GM04504 (cell line): ENCODE data around the gene MGLL.

Source experiments
- DNase-seq: peaks from one replicate; pipeline ENCODE4 v3.0.0-alpha.2; 2012; ENCODE audit warnings: low read depth

Gene MGLL

DNA sequence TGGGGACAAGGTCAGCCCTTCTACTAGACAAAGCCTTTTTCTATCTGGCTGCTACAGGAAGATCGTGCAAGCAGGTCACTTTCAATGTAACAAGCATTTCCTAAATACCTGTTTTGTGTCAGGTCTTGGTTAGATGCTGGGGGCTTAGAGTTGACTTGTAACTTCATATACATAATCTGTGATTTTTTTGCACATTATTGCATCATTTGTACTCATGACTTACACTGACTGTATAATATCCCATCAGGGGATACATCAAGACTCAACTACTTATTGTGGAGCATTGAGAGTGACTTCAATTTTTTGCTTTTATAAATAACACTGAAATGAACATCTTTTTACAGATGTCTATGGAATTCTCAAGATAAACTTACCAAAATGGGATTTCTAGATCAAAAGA, 80.6 kb downstream of the MGLL start:
- no peak for DNase-seq

DNA sequence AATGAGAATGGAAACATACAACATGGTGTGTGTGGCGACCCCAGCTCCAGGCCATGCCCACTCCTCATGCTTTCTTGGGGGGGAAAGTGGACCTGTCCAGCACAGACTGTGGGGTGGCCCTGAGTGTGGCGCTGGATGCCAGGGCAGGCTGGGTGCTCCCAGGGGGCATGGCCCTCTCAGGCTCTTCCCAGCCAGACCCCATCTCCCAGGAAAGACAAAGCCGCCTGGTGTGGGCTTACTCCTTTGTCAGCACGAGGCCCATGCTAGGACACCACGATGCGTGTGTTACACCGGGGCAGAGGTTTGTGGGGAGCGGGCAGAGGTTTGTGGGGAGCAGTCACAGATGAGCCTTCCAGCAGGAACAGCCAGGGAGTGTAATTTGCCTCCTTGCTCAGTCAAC, 81.1 kb downstream of the MGLL start:
- DNase-seq = no peak

DNA sequence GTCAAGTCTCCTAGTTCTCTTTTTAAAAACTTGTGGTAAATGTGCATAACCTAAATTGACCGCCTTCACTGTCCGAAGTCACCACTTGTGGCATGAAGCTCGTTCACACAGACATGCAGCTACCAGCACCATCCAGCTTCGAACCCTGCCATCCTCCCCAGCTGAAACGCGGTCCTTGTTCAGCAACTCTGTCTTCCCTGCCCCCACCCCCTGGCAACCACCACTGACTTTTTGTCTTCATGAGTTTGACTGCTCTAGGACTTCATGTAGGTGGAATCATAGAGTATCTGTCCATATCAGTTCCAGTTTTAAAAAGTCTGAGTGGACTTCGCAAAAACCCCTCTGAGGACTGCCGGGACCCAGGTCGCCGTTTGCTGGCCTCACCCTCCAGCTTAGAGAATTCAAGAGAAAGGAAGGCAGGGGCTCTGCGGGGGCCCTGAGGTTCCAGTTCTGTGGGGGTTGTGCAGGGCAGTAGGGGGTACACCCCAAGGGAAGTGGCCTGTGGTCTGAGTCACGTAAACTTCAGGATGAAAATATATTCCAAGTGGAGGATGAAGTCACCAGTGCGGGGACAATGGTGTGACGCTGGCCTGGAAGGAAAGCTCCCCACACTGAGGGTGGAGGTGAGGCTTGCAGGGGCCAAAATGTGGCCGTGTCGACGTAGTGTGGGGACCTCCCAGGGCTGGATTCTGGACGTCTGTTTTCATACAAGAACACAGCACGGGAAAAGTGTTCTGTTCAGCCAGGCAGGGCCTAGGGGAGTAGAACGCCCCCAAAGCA, 82.0 kb downstream of the MGLL start:
- no peak for DNase-seq

DNA sequence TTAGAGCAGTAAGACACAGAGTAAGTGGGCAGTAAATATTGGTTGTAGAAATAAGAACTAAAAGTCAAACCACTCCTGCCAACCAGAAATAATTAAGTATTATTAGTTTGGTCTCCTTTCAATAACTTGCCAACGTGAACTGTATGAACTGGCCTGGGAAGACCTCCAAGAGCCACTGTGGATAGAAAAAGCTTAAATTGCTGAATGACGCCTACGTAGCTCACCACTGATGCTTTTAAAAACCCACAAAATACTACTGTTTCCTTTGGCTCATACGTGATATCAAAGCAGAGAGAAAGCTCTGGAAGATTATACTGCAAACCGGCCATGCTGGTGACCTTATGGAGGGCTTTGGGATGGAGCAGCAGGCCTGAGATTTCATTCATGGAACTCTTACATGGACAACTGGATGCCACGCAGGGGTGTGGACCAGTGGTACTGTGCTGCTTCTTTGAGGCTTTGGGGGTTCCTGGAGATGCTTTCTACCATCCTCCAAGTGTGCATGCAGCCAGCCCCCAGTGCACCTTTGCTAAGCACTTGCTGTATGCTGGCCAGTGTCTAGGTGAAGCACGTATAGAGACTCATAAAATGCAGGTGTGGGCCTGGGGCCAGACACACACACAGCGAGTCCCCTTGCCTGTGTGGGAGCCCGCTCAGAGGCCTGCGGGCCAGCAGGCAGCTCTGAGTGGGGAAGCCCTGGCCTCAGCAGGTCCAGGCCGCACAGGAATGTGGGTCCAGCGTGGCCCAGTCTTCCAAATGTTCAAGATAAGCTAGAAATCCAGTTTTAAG, 82.8 kb downstream of the MGLL start:
- no peak for DNase-seq

DNA sequence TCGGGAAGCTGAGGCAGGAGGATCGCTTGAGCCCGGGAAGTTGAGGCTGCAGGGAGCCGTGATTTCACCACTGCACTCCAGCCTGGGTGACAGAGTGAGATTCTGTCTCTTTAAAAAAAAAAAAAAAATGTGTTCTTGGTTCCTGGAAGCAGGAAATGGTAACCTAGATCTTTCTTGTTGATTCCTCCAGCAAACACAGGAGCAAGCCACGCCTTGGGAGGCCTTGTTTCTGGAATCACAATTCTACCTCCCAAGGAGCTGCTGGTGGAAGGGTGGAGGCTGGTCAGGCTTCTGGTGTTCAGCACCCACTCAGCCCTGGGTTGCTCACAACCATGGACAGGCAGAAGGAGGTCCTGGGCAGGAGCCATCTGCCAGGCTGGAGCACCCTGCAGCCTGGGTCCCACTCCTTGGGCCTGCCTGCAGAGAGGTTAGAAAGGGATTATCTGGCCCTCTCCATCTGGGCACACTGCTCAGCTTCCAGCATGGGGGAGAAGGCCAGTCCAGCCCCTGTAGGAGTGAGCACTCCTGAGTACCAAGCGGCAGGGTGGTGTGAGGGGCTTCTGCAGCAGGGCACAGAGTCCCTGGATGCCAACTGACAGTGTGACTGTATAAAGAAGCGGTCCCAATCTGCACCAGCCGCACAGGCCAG, 84.0 kb downstream of the MGLL start:
- no peak for DNase-seq

DNA sequence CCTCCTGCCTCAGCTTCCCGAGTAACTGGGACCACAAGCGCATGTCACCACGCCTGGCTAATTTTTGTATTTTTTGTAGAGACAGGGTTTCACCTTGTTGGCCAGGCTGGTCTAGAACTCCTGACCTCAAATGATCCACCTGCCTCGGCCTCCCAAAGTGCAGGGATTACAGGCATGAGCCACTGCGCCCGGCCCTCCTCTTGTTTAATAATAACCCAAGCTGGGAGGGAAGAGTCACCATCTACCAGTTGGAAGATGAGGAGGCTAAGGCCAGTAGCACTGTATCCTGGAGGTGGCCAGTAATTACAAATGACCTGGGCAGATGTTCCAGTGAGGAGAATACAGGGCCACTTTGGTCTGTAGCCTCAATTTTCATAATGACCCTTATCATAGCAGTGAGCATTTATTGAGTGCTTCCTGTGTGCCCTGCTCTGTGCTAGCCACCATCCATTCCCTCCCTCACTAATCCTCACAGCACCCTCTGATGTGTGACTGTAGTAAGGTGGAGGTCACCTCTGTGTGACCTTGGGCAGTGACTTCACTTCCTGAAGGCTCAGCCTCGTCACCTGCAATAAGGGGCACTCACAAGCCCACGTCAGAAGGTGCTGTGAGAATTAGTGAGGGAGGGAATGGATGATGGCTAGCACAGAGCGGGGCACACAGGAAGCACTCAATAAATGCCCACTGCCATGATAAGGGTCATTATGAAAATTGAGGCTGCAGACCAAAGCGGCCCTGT, 85.3 kb downstream of the MGLL start:
- DNase-seq = no peak

DNA sequence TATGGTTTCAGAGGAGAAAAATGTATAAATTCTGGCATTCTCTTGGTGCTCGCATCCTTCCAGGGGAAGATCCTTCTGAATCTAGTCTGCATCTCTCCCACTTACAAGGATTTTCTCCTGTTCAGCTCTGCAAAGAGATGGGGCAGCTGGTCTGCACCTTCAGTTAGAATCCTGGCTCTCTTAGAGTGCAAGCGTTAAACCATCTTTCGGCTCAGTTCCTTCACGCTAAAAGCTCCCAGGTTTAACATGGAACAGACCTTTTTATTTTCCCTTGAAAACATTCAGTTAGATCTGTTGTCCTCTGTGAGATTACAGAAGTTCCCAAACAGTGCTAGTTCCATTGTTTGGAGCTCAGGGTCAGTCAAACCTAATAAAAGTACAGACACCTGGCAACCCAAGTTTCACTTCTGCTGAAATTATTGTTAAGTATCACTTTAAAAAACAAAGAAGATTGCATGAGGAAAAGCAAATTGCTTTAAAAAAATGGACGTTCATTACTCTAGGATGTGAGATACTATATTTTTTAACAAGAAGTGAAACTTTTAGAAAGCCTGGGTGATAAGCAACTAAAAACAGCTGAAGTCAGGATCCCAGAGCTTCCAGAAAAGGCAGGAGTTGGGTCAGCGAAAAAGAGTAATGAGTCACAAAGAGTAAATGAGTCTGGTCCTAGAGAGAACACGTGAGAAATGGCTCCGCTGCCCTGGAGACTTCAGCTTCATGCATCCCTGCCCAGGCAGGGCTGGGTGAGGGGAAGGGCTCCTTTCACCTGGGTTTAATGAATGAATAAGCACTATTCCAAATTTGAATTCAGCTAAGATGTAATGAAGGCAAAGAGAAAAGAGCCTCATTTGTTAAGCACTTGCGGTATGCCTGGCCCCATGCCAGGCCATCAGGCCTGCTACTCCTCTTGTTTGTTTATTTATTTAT, 86.3 kb downstream of the MGLL start:
- peak; percentile 64 for DNase-seq

DNA sequence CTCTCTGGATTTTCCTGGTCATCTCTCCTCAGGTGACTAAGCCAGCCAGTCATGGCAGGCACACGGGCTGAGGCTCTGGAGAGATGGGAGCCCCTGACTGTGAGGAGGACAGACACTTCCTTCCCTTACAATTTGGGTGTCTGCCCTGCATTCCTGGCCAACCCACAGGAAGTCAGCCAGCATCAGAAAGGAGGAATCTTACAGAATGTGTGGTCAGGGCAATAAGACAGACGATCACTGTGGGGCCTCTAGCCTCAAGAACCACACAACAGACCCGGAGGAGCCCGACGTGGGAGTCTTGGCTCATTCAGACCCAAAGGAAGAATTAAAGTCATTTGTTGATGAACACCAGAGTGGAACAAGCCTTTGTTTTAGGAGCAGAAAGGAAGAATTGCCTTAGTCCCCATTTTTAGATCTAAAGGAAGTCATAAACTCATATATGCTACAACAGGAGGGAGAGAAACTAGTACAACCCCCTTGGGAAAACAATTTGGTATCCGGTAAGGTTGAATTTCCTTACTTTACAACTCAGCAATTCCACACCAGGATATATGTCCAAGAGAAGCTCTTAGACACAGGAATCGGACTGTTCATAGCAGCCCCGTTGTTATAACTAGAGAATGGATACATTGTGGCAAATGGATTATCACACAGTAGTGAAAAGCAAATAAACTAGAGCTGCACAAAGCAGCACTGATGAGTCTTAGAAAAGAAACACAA, 87.4 kb downstream of the MGLL start:
- peak; percentile 95 for DNase-seq

DNA sequence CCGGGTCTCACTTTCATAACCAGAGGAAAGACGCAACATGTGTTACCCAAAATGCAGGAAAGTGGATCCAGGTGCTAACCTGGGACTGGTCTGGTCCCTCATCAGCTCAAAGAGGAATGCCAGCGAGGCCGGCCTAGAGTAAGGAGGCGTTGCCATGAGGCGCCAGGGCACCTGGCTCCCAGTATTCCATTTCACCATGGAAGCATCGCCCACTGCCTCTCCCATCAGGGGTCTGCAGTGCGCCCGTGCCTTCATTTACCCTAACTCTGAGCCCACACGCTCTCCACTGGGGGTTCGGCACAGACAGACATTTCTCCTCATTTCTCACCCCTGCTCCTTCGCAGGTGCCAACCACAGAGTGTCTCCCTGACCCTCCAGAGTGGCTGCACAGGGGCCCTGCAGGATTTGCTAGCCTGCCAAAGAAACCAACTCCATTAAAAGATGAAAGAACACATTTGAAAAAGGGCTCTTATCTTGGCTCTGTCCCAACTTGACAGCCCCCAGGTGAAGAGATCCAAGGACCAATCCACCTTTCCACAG, 88.1 kb downstream of the MGLL start:
- DNase-seq = no peak

DNA sequence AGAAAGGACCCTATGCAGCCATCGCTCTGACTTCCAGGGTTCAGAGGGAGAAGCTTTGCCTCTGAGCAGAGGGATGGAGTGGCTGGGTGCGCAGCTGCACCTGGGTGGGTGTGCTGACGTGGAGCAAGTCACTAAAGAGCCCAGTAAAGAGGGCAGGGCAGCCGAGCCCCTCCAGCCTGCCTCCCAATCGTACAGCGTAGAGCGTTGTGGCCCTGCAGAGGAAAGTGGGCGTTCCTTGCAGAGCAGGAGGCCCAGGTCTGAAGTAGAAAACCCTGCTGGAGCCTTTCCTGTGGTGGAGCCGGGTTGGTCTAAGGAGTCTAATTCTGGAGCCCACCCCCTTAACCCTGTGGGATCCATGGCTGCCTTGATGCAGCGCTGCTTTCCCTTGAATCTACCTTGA, 88.5 kb downstream of the MGLL start:
- no peak for DNase-seq

DNA sequence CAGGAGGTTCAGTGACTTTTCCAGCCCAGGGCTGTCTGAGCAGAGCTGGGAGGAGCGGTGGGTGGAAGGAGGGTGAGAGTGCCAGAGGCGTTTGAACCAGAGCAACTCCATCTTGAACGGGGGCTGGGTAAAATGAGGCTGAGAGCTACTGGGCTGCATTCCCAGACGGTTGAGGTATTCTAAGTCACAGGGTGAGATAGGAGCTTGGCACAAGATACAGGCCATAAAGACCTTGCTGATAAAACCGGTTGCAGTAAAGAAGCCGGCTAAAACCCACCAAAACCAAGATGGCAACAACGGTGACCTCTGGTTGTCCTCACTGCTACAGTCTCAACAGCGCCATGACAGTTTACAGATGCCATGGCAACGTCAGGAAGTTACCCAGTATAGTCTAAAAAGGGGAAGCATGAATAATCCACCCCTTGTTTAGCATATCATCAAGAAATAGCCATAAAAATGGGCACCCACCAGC, 89.4 kb downstream of the MGLL start:
- DNase-seq = no peak

DNA sequence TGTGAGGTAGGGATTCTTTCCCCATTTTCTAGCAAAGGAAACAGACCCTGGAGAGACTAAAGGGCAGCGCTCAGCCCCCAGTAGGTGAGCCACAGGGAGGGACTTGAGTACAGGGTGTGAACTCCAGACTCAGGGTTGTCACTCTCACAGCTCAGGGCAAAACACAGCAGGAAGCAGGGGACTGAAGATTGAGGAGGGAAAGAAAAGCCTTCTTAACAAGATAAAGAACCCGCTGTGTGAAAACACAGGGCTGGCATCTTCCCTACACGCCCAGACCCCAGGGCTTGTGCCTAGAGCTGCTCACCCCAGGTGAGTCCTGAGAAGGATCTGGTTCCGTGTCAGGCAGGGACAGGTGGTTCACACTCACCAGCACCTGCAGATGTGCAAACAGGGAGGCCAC, 90.0 kb downstream of the MGLL start:
- DNase-seq = no peak

DNA sequence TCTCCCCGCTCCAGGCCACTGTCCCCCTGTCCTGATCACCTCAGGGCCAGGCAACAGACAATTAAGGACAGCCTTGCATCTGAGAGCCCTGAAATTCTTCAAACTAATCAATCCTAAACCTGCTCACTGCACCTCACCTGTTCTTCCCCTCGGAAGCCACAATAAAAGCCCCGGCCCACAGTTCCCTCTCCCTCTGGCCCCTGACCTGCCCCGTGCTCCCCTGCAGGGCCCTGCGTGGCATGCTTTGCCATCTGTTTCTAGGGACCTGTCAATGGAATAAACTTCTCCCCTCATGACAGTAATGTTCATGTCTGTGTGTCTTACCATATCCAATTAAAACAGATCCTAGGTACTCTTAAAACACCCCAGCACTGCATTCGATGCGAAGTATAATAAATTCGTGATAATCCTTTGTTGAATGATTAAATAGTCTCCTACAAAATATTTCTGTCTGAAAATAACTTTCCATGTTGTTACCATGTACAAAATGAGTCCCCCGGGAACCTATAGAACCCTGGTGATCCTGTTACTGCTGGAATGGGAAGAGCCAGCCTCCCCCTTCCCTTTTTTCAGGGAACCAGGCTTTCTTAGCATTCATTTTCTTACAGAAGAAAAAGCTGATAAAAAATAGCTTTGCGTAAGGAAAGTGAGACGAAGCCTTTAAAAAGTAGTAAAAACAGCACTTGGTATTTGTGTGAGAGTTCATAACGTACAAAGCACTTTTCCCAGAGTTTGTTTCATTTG, 90.6 kb downstream of the MGLL start:
- no peak for DNase-seq

DNA sequence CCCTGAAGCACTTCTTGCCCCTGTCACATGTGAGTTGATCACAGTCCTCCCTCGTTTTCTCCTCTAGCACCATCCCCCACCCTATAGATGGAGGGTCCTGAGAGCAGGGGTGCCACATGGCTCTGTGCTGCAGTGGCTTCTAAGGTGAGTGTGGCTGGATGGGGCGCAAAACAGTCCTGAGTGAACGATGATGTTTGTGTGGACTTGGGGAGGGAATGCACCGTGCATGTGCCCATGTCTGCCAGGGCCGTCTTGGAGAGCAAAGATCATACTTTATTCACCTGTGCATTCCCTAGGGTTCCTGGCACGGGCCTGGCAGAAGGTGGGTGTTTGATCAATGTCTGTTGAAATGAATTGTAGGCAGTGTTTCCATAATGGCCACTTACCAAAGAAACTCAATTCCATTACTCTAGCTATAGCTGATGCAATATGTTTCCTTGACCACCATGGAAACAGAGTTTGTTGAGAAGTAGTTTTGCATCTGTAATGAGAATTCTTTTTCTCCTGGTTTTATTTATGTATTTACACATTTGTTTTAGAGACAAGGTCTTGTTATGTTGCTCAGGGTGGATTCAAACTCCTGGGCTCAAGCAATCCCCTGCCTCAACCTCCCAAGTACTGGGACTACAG, 91.5 kb downstream of the MGLL start:
- no peak for DNase-seq

DNA sequence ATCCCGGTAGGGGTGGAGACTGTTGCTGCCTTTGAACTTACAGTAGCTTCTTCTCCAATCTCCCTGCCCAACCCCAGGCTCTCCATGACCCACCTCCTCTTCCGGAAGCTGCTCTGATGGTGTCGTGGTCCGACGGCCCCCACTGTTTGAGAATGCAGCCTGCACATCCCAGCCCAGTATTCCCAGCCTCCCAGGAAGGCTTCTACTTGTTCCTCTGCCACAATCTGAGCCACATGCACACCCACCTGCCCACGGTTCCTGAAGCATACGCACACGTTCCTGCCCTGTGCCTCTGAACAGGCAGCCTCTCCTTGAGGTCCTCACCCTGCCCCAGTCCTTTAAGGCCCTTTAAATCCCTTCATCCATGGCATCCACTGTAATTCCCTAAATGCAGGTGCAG, 92.1 kb downstream of the MGLL start:
- DNase-seq = no peak

DNA sequence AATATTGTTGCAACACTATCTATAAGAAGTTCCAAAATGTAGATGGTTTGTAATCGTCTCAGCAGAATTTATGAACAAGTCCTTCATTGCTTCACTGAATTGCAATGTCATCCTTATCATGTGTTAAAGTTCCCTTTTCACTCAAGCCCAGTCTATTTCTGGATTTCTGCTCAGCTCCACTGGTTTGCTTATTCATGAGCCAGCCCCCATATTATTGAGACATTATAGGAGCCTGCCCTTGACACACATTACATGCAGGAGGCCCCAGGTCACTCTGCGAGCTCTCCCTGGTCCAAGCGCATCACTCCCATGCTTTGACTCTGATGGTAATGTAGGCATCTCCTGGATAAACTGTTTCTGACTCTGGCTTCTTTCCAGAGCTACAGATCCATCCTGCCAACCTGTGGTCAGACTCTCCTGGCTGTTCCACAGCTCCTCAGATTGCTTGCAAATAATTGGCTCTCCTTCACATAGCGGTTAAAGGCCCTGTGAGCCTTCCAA, 92.7 kb downstream of the MGLL start:
- DNase-seq = no peak

DNA sequence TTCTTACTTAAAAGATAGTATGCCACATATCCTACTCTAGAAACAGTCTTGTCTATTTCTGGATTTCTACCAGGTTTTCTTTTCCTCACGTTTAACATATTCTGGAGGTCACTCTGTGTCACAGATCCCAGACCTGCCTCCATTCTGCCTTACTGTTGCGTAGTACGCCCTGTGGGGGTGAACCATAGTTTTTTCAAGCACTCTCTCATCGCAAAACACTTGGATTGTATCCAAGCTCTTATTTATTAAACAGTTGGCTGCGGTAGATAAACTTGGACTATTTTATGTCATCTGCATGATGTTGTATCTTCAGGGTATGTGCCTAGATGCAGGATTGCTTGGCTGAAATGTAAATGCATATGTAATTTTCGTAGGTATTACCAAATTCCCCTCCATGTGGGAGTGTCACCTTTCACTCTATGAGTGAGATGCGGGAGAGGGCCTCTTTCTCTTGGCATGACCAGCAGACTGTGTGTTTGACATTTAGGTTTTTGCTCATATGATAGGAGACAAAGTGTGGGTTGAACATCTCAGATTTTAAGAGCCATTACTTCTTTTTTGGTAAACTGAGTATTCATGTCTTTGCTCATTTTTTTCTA, 93.8 kb downstream of the MGLL start:
- no peak for DNase-seq

DNA sequence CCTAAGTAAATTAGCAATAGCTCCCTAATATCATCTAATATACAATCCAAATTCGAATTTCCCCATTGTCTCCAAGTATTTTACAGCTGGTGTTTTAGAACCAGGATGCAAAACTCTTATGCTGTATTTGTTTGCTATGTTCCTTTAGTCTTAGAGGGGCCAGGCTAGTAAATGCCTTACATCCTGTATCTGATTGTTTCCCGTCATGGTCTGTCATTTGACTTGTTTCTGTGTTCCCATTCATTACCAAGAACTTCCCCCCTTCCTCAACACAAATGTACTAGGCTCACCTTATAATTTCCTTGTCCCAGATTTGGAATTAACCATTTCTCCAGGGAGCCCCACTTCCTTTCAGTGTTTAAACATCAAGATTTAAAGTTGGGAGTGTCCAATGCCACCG, 95.4 kb downstream of the MGLL start:
- DNase-seq = no peak
